Measurements from ENCODE around the gene MTPN.

The MTPN gene

GRCh38 chr7:135977007-135977741 lies at the start of gene MTPN:
Gene MTPN, minus strand, starts transcription at chr7:135977359. Its CDS starts 259 bp downstream, at chr7:135977100.
- peak; percentile 97 for DNase-seq

- no peak for DNase-seq
These were observed 49.0 kb upstream of the MTPN start for GRCh38 chr7:136026209-136026608.

GRCh38 chr7:136023134-136023869 lies 46.1 kb upstream of the MTPN start:
- DNase-seq = no peak

- no peak for DNase-seq
These were observed 43.4 kb upstream of the MTPN start for GRCh38 chr7:136020556-136020955.

- no peak for DNase-seq
These were observed 40.9 kb upstream of the MTPN start for GRCh38 chr7:136018104-136018503.

- DNase-seq = no peak
These were observed 39.7 kb upstream of the MTPN start for GRCh38 chr7:136016649-136017395.

- DNase-seq = no peak
These were observed 38.5 kb upstream of the MTPN start for GRCh38 chr7:136015638-136016037.

- no peak for DNase-seq
These were observed 37.5 kb upstream of the MTPN start for GRCh38 chr7:136014659-136015058.

GRCh38 chr7:136012238-136012637 lies 35.1 kb upstream of the MTPN start:
- no peak for DNase-seq

GRCh38 chr7:136009488-136010079 lies 32.4 kb upstream of the MTPN start:
- no peak for DNase-seq

- DNase-seq = no peak
These were observed 29.0 kb upstream of the MTPN start for GRCh38 chr7:136006208-136006607.

- no peak for DNase-seq
These were observed 26.9 kb upstream of the MTPN start for GRCh38 chr7:136004083-136004482.

GRCh38 chr7:136002802-136003201 lies 25.6 kb upstream of the MTPN start:
- no peak for DNase-seq

GRCh38 chr7:136000288-136000913 lies 23.2 kb upstream of the MTPN start:
- DNase-seq = no peak

- no peak for DNase-seq
These were observed 20.9 kb upstream of the MTPN start for GRCh38 chr7:135998081-135998480.

- no peak for DNase-seq
These were observed 18.6 kb upstream of the MTPN start for GRCh38 chr7:135995748-135996147.

GRCh38 chr7:135994466-135995205 lies 17.5 kb upstream of the MTPN start:
- no peak for DNase-seq

- no peak for DNase-seq
These were observed 16.8 kb upstream of the MTPN start for GRCh38 chr7:135993950-135994349.

- no peak for DNase-seq
These were observed 14.7 kb upstream of the MTPN start for GRCh38 chr7:135991906-135992305.

GRCh38 chr7:135991322-135991721 lies 14.2 kb upstream of the MTPN start:
- no peak for DNase-seq

- no peak for DNase-seq
These were observed 13.1 kb upstream of the MTPN start for GRCh38 chr7:135990258-135990657.

Data from activated T-cell treated with anti-CD3 and anti-CD28 coated beads, Interleukin-2, amount 50 U/mL, for 1 hour (primary cell).